HepG2 (cell line): ENCODE data around the gene EPHA2. TPM values are rescaled to one million over a fixed set of nuclear protein-coding genes. Genes with fewer than 3 reads are reported as not detected.

ENCODE experiments used
- ARNTL ChIP-seq: sonication (generic); formaldehyde crosslinking; IDR thresholded peaks from 2 replicates; pipeline ENCODE4 v1.4.0; 2020; ENCODE audit warnings: mild to moderate bottlenecking, missing genetic modification reagents
- CCDC6 ChIP-seq: sonication (generic); formaldehyde crosslinking; IDR thresholded peaks from 2 replicates; pipeline ENCODE4 v1.8.1; 2022; ENCODE audit warnings: mild to moderate bottlenecking, missing genetic modification reagents, moderate library complexity
- DRAP1 ChIP-seq: IDR thresholded peaks from 2 replicates; pipeline ENCODE4 v1.6.1; 2016; ENCODE audit warnings: missing genetic modification reagents, missing compliant biosample characterization
- FIP1L1 ChIP-seq: fragments of 200-400 bp; formaldehyde crosslinking; IDR thresholded peaks from 2 replicates; pipeline ENCODE4 v1.6.1; 2018; ENCODE audit warnings: low read depth, mild to moderate bottlenecking, low read length, moderate library complexity, borderline replicate concordance; ENCODE audit not compliant: insufficient read depth
- HES4 ChIP-seq: sonication (generic); formaldehyde crosslinking; IDR thresholded peaks from 2 replicates; pipeline ENCODE4 v1.9.0; 2021; ENCODE audit warnings: mild to moderate bottlenecking, missing genetic modification reagents, borderline replicate concordance
- HNF4G ChIP-seq, 2 experiments: sonication (generic) in 1 of 2; formaldehyde crosslinking in 1 of 2; IDR thresholded peaks; 2 replicates each; pipeline versions ENCODE4 v1.4.0 to v1.6.1; 2011 to 2020; ENCODE audit warnings: borderline replicate concordance in 2 of 2, low read depth in 2 of 2, mild to moderate bottlenecking in 2 of 2, low read length in 1 of 2, missing genetic modification reagents in 1 of 2, moderate library complexity in 1 of 2
- JUN ChIP-seq: sonication (generic); formaldehyde crosslinking; IDR thresholded peaks from 2 replicates; pipeline ENCODE4 v1.4.0; 2020; ENCODE audit warnings: mild to moderate bottlenecking, missing genetic modification reagents
- MIER2 ChIP-seq: IDR thresholded peaks from 2 replicates; pipeline ENCODE4 v1.6.1; 2016; ENCODE audit warnings: missing biosample characterization, missing genetic modification reagents
- NR3C1 ChIP-seq: sonication (generic); formaldehyde crosslinking; IDR thresholded peaks from 2 replicates; pipeline ENCODE4 v1.4.0; 2020; ENCODE audit warnings: missing genetic modification reagents
- RNF2 ChIP-seq: fragments of 450-650 bp; conservative IDR thresholded peaks from 2 replicates; pipeline ENCODE4 v1.6.1; 2016; ENCODE audit warnings: low read depth
- SMAD9 ChIP-seq: sonication (generic); formaldehyde crosslinking; IDR thresholded peaks from 2 replicates; pipeline ENCODE4 v1.5.1; 2020; ENCODE audit warnings: mild to moderate bottlenecking, missing genetic modification reagents
- SMC3 ChIP-seq: IDR thresholded peaks from 2 replicates; pipeline ENCODE4 v1.6.1; 2011; ENCODE audit warnings: low read length, improper control_type of control experiment
- ZBTB46 ChIP-seq: sonication (generic); formaldehyde crosslinking; IDR thresholded peaks from 2 replicates; pipeline ENCODE4 v1.4.0; 2020; ENCODE audit warnings: mild to moderate bottlenecking, missing genetic modification reagents, borderline replicate concordance
- ZFP90 ChIP-seq: sonication (generic); formaldehyde crosslinking; IDR thresholded peaks from 2 replicates; pipeline ENCODE4 v1.8.0; 2022; ENCODE audit warnings: missing genetic modification reagents, mild to moderate bottlenecking, inconsistent platforms, borderline replicate concordance
- ZNF34 ChIP-seq: sonication (generic); formaldehyde crosslinking; IDR thresholded peaks from 2 replicates; pipeline ENCODE4 v1.4.0; 2020; ENCODE audit warnings: mild to moderate bottlenecking, missing genetic modification reagents, borderline replicate concordance
- ZNF431 ChIP-seq: sonication (generic); formaldehyde crosslinking; IDR thresholded peaks from 2 replicates; pipeline ENCODE4 v1.9.0; 2022; ENCODE audit warnings: missing genetic modification reagents, low read depth, mild to moderate bottlenecking, borderline replicate concordance
- ZSCAN30 ChIP-seq: sonication (generic); formaldehyde crosslinking; IDR thresholded peaks from 2 replicates; pipeline ENCODE4 v1.5.0; 2020; ENCODE audit warnings: mild to moderate bottlenecking, missing genetic modification reagents
- polyA plus RNA-seq, 8 experiments: library from polyadenylated mRNA; depleted of rRNA in 3 of 8; stranded (reverse) in 7 of 8; unstranded in 1 of 8; fragments of >200 nt; fragmentation: Illumina TruSeq in 4 of 8; extraction: Trizol in 4 of 8; gene quantifications; 2 replicates each; pipeline versions ENCODE4 v1.2.1 to v1.2.3, GENCODE V29; 2011 to 2016; ENCODE audit warnings: low read depth in 4 of 8, missing spikeins in 1 of 8, mixed read lengths in 1 of 8; ENCODE audit not compliant: insufficient read depth in 1 of 8
- total RNA-seq, 5 experiments: library from RNA; depleted of rRNA; stranded (reverse); fragments of >200 nt; fragmentation: Illumina TruSeq; extraction: Trizol; gene quantifications; 2 replicates each; pipeline ENCODE4 v1.2.3, GENCODE V29; 2016; ENCODE audit warnings: low read depth in 1 of 5
- TF ChIP-seq, protein P1 (sequence below): sonication (generic); formaldehyde crosslinking; IDR thresholded peaks from 2 replicates; pipeline ENCODE4 v1.5.1; 2020; ENCODE audit warnings: missing genetic modification reagents, mild to moderate bottlenecking, borderline replicate concordance
- TF ChIP-seq, protein P2 (sequence below): sonication (generic); formaldehyde crosslinking; IDR thresholded peaks from 2 replicates; pipeline ENCODE4 v1.4.0; 2020; ENCODE audit warnings: mild to moderate bottlenecking, missing genetic modification reagents, borderline replicate concordance

EPHA2 gene
- total and polyA plus RNA-seq, 2 of the 13 experiments (the other 11 are each of a cell fraction or from before 2014, with no cell fraction given) = 33.6 to 53.6 TPM

DNA sequence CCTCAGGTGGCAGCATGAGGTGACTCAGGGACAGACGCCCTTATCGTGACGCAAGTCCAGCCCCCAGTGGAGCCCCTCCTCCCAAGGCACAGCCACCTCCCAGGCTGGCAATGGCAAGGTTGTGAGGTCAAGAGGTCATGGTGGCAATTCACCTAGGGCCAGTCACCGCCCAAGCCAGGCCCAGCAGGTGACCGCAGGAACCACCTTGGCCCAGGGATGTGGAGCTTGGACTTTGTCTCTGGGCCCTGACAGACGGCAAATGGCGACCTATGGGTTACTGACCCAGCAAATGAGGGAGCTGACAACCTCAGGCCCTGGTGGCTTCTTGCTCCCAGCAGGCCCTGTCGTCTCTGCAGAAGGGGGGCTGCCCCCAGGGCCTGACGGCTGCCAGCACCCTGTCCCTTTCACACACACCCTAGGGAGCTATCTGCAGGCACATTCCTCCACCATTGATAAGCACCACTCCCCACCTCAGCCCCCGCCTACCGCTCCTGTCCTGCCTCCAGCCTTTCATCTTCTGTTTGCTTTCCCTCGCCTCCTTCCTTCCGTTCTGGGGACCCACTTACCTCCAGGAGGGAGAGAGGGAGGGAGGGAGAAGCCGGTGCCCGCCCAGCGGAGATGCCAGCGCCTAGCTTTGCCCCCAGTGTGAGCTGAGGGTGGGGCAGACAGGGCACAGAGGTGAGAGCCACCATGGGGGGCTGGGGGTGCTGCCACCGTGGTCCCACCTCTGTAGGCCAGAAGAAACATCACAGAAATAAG lies 12.1 kb downstream of the EPHA2 start (continued):
- TF ChIP-seq HES4 (CRISPR knock-in tag) (no peak), ZFP90 (no peak; the same call in 1 of the 2 replicates), HNF4G (IDR thresholded peaks at IDR 0.05; ENCODE audit: borderline replicate concordance, low read depth, low read length) (peak; percentile 79), HNF4G (CRISPR knock-in tag; IDR thresholded peaks at IDR 0.05; ENCODE audit: borderline replicate concordance, low read depth) (peak; percentile 47; the same call in 1 of the 2 replicates), NR3C1 (CRISPR knock-in tag) (no peak), SMC3 (no peak), ZNF34 (CRISPR knock-in tag) (0 out of 2 replicates have a peak, but pooled peaks have one; percentile 53), JUN (peak; percentile 61; the same call in 1 of the 2 replicates), ZNF431 (0 out of 2 replicates have a peak, but pooled peaks have one; percentile 48), RNF2 (no peak), ZSCAN30 (CRISPR knock-in tag) (no peak), FIP1L1 (no peak), ZBTB46 (CRISPR knock-in tag) (peak; percentile 73; the same call in 1 of the 2 replicates), CCDC6 (CRISPR knock-in tag) (peak; percentile 32; the same call in 1 of the 2 replicates), SMAD9 (CRISPR knock-in tag) (no peak), MIER2 (CRISPR knock-in tag) (peak; percentile 53; the same call in 1 of the 2 replicates), ARNTL (peak; percentile 84), DRAP1 (CRISPR knock-in tag) (peak; percentile 68)
- TF ChIP-seq, protein P1, sequence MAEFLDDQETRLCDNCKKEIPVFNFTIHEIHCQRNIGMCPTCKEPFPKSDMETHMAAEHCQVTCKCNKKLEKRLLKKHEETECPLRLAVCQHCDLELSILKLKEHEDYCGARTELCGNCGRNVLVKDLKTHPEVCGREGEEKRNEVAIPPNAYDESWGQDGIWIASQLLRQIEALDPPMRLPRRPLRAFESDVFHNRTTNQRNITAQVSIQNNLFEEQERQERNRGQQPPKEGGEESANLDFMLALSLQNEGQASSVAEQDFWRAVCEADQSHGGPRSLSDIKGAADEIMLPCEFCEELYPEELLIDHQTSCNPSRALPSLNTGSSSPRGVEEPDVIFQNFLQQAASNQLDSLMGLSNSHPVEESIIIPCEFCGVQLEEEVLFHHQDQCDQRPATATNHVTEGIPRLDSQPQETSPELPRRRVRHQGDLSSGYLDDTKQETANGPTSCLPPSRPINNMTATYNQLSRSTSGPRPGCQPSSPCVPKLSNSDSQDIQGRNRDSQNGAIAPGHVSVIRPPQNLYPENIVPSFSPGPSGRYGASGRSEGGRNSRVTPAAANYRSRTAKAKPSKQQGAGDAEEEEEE (CRISPR knock-in tag) = peak; percentile 80; the same call in 1 of the 2 replicates
- TF ChIP-seq, protein P2, sequence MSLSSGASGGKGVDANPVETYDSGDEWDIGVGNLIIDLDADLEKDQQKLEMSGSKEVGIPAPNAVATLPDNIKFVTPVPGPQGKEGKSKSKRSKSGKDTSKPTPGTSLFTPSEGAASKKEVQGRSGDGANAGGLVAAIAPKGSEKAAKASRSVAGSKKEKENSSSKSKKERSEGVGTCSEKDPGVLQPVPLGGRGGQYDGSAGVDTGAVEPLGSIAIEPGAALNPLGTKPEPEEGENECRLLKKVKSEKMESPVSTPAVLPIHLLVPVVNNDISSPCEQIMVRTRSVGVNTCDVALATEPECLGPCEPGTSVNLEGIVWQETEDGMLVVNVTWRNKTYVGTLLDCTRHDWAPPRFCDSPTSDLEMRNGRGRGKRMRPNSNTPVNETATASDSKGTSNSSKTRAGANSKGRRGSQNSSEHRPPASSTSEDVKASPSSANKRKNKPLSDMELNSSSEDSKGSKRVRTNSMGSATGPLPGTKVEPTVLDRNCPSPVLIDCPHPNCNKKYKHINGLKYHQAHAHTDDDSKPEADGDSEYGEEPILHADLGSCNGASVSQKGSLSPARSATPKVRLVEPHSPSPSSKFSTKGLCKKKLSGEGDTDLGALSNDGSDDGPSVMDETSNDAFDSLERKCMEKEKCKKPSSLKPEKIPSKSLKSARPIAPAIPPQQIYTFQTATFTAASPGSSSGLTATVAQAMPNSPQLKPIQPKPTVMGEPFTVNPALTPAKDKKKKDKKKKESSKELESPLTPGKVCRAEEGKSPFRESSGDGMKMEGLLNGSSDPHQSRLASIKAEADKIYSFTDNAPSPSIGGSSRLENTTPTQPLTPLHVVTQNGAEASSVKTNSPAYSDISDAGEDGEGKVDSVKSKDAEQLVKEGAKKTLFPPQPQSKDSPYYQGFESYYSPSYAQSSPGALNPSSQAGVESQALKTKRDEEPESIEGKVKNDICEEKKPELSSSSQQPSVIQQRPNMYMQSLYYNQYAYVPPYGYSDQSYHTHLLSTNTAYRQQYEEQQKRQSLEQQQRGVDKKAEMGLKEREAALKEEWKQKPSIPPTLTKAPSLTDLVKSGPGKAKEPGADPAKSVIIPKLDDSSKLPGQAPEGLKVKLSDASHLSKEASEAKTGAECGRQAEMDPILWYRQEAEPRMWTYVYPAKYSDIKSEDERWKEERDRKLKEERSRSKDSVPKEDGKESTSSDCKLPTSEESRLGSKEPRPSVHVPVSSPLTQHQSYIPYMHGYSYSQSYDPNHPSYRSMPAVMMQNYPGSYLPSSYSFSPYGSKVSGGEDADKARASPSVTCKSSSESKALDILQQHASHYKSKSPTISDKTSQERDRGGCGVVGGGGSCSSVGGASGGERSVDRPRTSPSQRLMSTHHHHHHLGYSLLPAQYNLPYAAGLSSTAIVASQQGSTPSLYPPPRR (CRISPR knock-in tag) = peak; percentile 96
